GM18517 (cell line): ENCODE results near the gene ADD3.

Experiments used
- ATAC-seq: cut with Tn5 transposase; IDR thresholded peaks from one replicate; pipeline ENCODE4 v1.9.1; 2021; ENCODE audit warnings: mild to moderate bottlenecking, moderate library complexity; ENCODE audit not compliant: unreplicated experiment

Gene ADD3

GRCh38 chr10:110172155-110172554 is 164.4 kb downstream of the ADD3 start:
- ATAC-seq = no peak

GRCh38 chr10:110174201-110174600 is 166.4 kb downstream of the ADD3 start:
- no peak for ATAC-seq

GRCh38 chr10:110174816-110175215 is 167.0 kb downstream of the ADD3 start:
- no peak for ATAC-seq

GRCh38 chr10:110175406-110175805 is 167.6 kb downstream of the ADD3 start:
- ATAC-seq = no peak

- no peak for ATAC-seq
Measured at GRCh38 chr10:110176141-110177030, 168.6 kb downstream of the ADD3 start.

- no peak for ATAC-seq
Measured at GRCh38 chr10:110179220-110179619, 171.4 kb downstream of the ADD3 start.

- no peak for ATAC-seq
Measured at GRCh38 chr10:110181451-110181850, 173.7 kb downstream of the ADD3 start.

GRCh38 chr10:110181911-110182310 is 174.1 kb downstream of the ADD3 start:
- ATAC-seq = no peak

- ATAC-seq = no peak
Measured at GRCh38 chr10:110184398-110184797, 176.6 kb downstream of the ADD3 start.
